Activated T-helper 1 cell treated with anti-CD3 and anti-CD28 coated beads, Interleukin-2, amount 50 U/mL, for 16 hours (primary cell): ENCODE data around the gene AFF4.
A peak's percentile ranks its signal among the peaks of the same experiment; 100 is the strongest.
"Not testable (repeated sequence)": the region's sequence is repeated elsewhere in the genome, so short reads cannot be mapped to it uniquely, and the experiment has no call there.

Source experiments
- DNase-seq, 2 donors: peaks; one replicate each; pipeline ENCODE4 v3.0.0-alpha.2; 2020; ENCODE audit warnings: low read depth in 1 of 2, low spot score in 1 of 2

AFF4 gene

GRCh38 chr5:132854992-132855391 lies 108.4 kb downstream of the AFF4 start:
- DNase-seq, result not testable (repeated sequence)

GRCh38 chr5:132854301-132854700 lies 109.1 kb downstream of the AFF4 start:
- DNase-seq, result no peak

GRCh38 chr5:132853790-132854189 lies 109.6 kb downstream of the AFF4 start:
- DNase-seq, result no peak

- no peak for DNase-seq
Measured at GRCh38 chr5:132853323-132853722, 110.1 kb downstream of the AFF4 start.

GRCh38 chr5:132850066-132850465 lies 113.4 kb downstream of the AFF4 start:
- no peak for DNase-seq

GRCh38 chr5:132849347-132849746 lies 114.1 kb downstream of the AFF4 start:
- DNase-seq, result no peak

GRCh38 chr5:132848270-132848669 lies 115.2 kb downstream of the AFF4 start:
- no peak for DNase-seq

- no peak for DNase-seq
Measured at GRCh38 chr5:132841305-132841704, 122.1 kb downstream of the AFF4 start.

GRCh38 chr5:132840896-132841295 lies 122.5 kb downstream of the AFF4 start:
- no peak for DNase-seq

GRCh38 chr5:132840313-132840712 lies 123.1 kb downstream of the AFF4 start:
- DNase-seq, result no peak

GRCh38 chr5:132839426-132840301 lies 123.8 kb downstream of the AFF4 start:
- no peak for DNase-seq

- no peak for DNase-seq
Measured at GRCh38 chr5:132838516-132839282, 124.7 kb downstream of the AFF4 start.

GRCh38 chr5:132837868-132838267 lies 125.6 kb downstream of the AFF4 start:
- DNase-seq, result no peak

- no peak for DNase-seq
Measured at GRCh38 chr5:132836852-132837251, 126.6 kb downstream of the AFF4 start.

GRCh38 chr5:132834057-132834456 lies 129.4 kb downstream of the AFF4 start:
- no peak for DNase-seq

GRCh38 chr5:132832612-132833011 lies 130.8 kb downstream of the AFF4 start:
- no peak for DNase-seq

- DNase-seq, result no peak
Measured at GRCh38 chr5:132831095-132831860, 132.2 kb downstream of the AFF4 start.

GRCh38 chr5:132830436-132831094 lies 132.9 kb downstream of the AFF4 start, which contains the start of gene SHROOM1:
SHROOM1 (minus strand) TSS chr5:132830647; CDS start chr5:132826140, 4,507 bp downstream.
- no peak for DNase-seq

GRCh38 chr5:132829742-132830435 lies 133.5 kb downstream of the AFF4 start:
- DNase-seq, result peak; percentile 33 to 58

GRCh38 chr5:132828846-132829494 lies 134.5 kb downstream of the AFF4 start:
- DNase-seq, result no peak
